WTC11 (cell line): Measurements from ENCODE around the gene ATP2B1. TPM values are rescaled to one million over a fixed set of nuclear protein-coding genes. Genes with fewer than 3 reads are reported as not detected.

Source experiments
- ATAC-seq: fragments of 200-7000 bp; cut with Tn5 transposase; 2 replicates; pipeline ENCODE4 v1.10.0; 2021; ENCODE audit warnings: mild to moderate bottlenecking, moderate library complexity
- CTCF ChIA-PET: fragments of 300-600 bp; sonication (Branson Sonifier 250); formaldehyde crosslinking; loops from one replicate; lab custom pipeline; 2021; ENCODE audit warnings: antibody characterized with exemption; lab: Charles Lee
- POLR2A ChIA-PET: fragments of 350-600 bp; sonication (Branson Sonifier 250); formaldehyde crosslinking; loops from one replicate; lab custom pipeline; 2021; ENCODE audit warnings: antibody characterized with exemption; lab: Charles Lee
- DNase-seq: peaks from one replicate; pipeline ENCODE4 v3.0.0; 2021; ENCODE audit warnings: low spot score
- H3K27ac Mint-ChIP-seq: 2 replicates; pipeline ENCODE4 v1.8.0; 2021; ENCODE audit warnings: mixed read lengths
- H3K27me3 Mint-ChIP-seq: 2 replicates; pipeline ENCODE4 v1.8.0; 2021; ENCODE audit warnings: low read depth, mild to moderate bottlenecking, moderate library complexity, mixed read lengths
- H3K36me3 Mint-ChIP-seq: 2 replicates; pipeline ENCODE4 v1.8.0; 2021; ENCODE audit warnings: mixed read lengths
- H3K4me1 Mint-ChIP-seq: 2 replicates; pipeline ENCODE4 v1.8.0; 2022; ENCODE audit warnings: mixed read lengths
- H3K4me3 Mint-ChIP-seq: 2 replicates; pipeline ENCODE4 v1.8.0; 2021; ENCODE audit warnings: mild to moderate bottlenecking, moderate library complexity, mixed read lengths
- H3K9me3 Mint-ChIP-seq: 2 replicates; pipeline ENCODE4 v1.8.0; 2021; ENCODE audit warnings: mixed read lengths
- ATF1 ChIP-seq: sonication (generic); formaldehyde crosslinking; IDR thresholded peaks from 2 replicates; pipeline ENCODE4 v1.8.1; 2023; ENCODE audit warnings: mild to moderate bottlenecking, moderate library complexity, missing genetic modification reagents
- ELF4 ChIP-seq: sonication (generic); formaldehyde crosslinking; IDR thresholded peaks from 2 replicates; pipeline ENCODE4 v1.8.1; 2022; ENCODE audit warnings: low read depth, mild to moderate bottlenecking, moderate library complexity, missing genetic modification reagents
- FOXP1 ChIP-seq: sonication (generic); formaldehyde crosslinking; IDR thresholded peaks from 2 replicates; pipeline ENCODE4 v1.8.0; 2022; ENCODE audit warnings: missing genetic modification reagents, mild to moderate bottlenecking, moderate library complexity, borderline replicate concordance
- GABPB1 ChIP-seq: sonication (generic); formaldehyde crosslinking; IDR thresholded peaks from 2 replicates; pipeline ENCODE4 v1.8.1; 2023; ENCODE audit warnings: mild to moderate bottlenecking, missing genetic modification reagents
- GTF2I ChIP-seq: fragments of 250-450 bp; sonication (Bioruptor Pico); conservative IDR thresholded peaks from 2 replicates; pipeline ENCODE4 v1.4.0; 2021; ENCODE audit warnings: mild to moderate bottlenecking
- NFATC4 ChIP-seq: fragments of 250-450 bp; sonication (Bioruptor Pico); IDR thresholded peaks from 2 replicates; pipeline ENCODE4 v1.9.0; 2021; ENCODE audit warnings: mild to moderate bottlenecking
- NR2C2 ChIP-seq: sonication (generic); formaldehyde crosslinking; IDR thresholded peaks from 2 replicates; pipeline ENCODE4 v1.8.0; 2022; ENCODE audit warnings: mild to moderate bottlenecking, missing genetic modification reagents
- NR3C1 ChIP-seq: sonication (generic); formaldehyde crosslinking; conservative IDR thresholded peaks from 2 replicates; pipeline ENCODE4 v1.8.1; 2023; ENCODE audit warnings: low read depth, mild to moderate bottlenecking, missing genetic modification reagents
- SOX15 ChIP-seq: fragments of 250-450 bp; sonication (Bioruptor Pico); IDR thresholded peaks from 2 replicates; pipeline ENCODE4 v1.9.0; 2021; ENCODE audit warnings: mild to moderate bottlenecking
- SP1 ChIP-seq: sonication (generic); formaldehyde crosslinking; conservative IDR thresholded peaks from 2 replicates; pipeline ENCODE4 v1.8.1; 2022; ENCODE audit warnings: missing genetic modification reagents
- ZNF121 ChIP-seq: sonication (generic); formaldehyde crosslinking; IDR thresholded peaks from 2 replicates; pipeline ENCODE4 v1.8.0; 2023; ENCODE audit warnings: missing genetic modification reagents
- ZNF416 ChIP-seq: fragments of 250-450 bp; sonication (Bioruptor Pico); IDR thresholded peaks from 2 replicates; pipeline ENCODE4 v1.9.0; 2021; ENCODE audit warnings: mild to moderate bottlenecking, inconsistent platforms
- ZNF671 ChIP-seq: fragments of 250-450 bp; sonication (Bioruptor Pico); IDR thresholded peaks from 2 replicates; pipeline ENCODE4 v1.8.0; 2021; ENCODE audit warnings: mild to moderate bottlenecking
- total RNA-seq: library from RNA; stranded (reverse); gene quantifications from 3 replicates; pipeline ENCODE4 v1.2.3, GENCODE V29; 2021
- TF ChIP-seq, protein P1 (sequence below): sonication (generic); formaldehyde crosslinking; IDR thresholded peaks from 2 replicates; pipeline ENCODE4 v1.8.1; 2022; ENCODE audit warnings: missing genetic modification reagents, borderline replicate concordance
- TF ChIP-seq, protein P2 (sequence below): sonication (generic); formaldehyde crosslinking; IDR thresholded peaks from 2 replicates; pipeline ENCODE4 v1.8.1; 2022; ENCODE audit warnings: mild to moderate bottlenecking, moderate library complexity, missing genetic modification reagents
- TF ChIP-seq, protein P3 (sequence below): sonication (generic); formaldehyde crosslinking; IDR thresholded peaks from 2 replicates; pipeline ENCODE4 v1.8.1; 2022; ENCODE audit warnings: low read depth, missing genetic modification reagents, borderline replicate concordance
- TF ChIP-seq, protein P4 (sequence below): sonication (generic); formaldehyde crosslinking; IDR thresholded peaks from 2 replicates; pipeline ENCODE4 v1.8.0; 2023; ENCODE audit warnings: missing genetic modification reagents, mild to moderate bottlenecking, borderline replicate concordance
- TF ChIP-seq, protein P5 (sequence below): sonication (generic); formaldehyde crosslinking; IDR thresholded peaks from 2 replicates; pipeline ENCODE4 v1.8.1; 2022; ENCODE audit warnings: mild to moderate bottlenecking, missing genetic modification reagents, moderate library complexity, borderline replicate concordance
- TF ChIP-seq, protein P6 (sequence below): fragments of 250-450 bp; sonication (Bioruptor Pico); IDR thresholded peaks from 2 replicates; pipeline ENCODE4 v2.1.2; 2022; ENCODE audit warnings: mild to moderate bottlenecking, moderate library complexity

ATP2B1 gene
- total RNA-seq, 1 experiment from 2014 or later, result 31.7 TPM

DNA sequence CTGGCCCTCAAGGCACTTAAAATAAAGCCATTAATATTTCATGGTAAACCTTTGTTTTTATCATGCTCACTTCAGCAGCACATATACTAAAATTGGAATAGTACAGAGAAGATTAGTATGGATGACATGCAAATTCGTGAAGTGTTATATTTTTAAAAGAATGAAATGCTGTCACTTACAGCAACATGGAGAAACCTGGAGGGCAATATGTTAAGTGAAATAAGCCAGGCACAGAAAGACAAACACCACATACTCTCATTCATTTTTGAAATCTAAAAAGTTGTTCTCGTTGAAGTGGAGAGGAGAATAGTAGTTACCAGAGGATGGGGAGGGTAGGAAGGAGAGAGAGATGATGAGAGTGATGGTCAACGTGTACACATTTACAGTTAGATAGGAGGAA, 45.4 kb upstream of the ATP2B1 start:
- H3K36me3 Mint-ChIP-seq, result no peaks in the 10 kb centered on the region
- no peak overlapping the region for H3K27ac Mint-ChIP-seq
- no peak overlapping the region for H3K4me3 Mint-ChIP-seq
- ChIA-PET CTCF (no interaction called here), POLR2A (no interaction called here)
- no peak for ATAC-seq
- no peaks in the 10 kb centered on the region for H3K27me3 Mint-ChIP-seq
- peaks cover 4% of the 10 kb centered on the region for H3K9me3 Mint-ChIP-seq
- no peaks in the 10 kb centered on the region for H3K4me1 Mint-ChIP-seq
- TF ChIP-seq, protein P1, sequence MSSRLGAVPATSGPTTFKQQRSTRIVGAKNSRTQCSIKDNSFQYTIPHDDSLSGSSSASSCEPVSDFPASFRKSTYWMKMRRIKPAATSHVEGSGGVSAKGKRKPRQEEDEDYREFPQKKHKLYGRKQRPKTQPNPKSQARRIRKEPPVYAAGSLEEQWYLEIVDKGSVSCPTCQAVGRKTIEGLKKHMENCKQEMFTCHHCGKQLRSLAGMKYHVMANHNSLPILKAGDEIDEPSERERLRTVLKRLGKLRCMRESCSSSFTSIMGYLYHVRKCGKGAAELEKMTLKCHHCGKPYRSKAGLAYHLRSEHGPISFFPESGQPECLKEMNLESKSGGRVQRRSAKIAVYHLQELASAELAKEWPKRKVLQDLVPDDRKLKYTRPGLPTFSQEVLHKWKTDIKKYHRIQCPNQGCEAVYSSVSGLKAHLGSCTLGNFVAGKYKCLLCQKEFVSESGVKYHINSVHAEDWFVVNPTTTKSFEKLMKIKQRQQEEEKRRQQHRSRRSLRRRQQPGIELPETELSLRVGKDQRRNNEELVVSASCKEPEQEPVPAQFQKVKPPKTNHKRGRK, result no peak
- TF ChIP-seq, protein P2, sequence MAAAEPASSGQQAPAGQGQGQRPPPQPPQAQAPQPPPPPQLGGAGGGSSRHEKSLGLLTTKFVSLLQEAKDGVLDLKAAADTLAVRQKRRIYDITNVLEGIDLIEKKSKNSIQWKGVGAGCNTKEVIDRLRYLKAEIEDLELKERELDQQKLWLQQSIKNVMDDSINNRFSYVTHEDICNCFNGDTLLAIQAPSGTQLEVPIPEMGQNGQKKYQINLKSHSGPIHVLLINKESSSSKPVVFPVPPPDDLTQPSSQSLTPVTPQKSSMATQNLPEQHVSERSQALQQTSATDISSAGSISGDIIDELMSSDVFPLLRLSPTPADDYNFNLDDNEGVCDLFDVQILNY (CRISPR knock-in tag), result no peak
- TF ChIP-seq, protein P3, sequence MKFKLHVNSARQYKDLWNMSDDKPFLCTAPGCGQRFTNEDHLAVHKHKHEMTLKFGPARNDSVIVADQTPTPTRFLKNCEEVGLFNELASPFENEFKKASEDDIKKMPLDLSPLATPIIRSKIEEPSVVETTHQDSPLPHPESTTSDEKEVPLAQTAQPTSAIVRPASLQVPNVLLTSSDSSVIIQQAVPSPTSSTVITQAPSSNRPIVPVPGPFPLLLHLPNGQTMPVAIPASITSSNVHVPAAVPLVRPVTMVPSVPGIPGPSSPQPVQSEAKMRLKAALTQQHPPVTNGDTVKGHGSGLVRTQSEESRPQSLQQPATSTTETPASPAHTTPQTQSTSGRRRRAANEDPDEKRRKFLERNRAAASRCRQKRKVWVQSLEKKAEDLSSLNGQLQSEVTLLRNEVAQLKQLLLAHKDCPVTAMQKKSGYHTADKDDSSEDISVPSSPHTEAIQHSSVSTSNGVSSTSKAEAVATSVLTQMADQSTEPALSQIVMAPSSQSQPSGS, result no peak
- TF ChIP-seq, protein P4, sequence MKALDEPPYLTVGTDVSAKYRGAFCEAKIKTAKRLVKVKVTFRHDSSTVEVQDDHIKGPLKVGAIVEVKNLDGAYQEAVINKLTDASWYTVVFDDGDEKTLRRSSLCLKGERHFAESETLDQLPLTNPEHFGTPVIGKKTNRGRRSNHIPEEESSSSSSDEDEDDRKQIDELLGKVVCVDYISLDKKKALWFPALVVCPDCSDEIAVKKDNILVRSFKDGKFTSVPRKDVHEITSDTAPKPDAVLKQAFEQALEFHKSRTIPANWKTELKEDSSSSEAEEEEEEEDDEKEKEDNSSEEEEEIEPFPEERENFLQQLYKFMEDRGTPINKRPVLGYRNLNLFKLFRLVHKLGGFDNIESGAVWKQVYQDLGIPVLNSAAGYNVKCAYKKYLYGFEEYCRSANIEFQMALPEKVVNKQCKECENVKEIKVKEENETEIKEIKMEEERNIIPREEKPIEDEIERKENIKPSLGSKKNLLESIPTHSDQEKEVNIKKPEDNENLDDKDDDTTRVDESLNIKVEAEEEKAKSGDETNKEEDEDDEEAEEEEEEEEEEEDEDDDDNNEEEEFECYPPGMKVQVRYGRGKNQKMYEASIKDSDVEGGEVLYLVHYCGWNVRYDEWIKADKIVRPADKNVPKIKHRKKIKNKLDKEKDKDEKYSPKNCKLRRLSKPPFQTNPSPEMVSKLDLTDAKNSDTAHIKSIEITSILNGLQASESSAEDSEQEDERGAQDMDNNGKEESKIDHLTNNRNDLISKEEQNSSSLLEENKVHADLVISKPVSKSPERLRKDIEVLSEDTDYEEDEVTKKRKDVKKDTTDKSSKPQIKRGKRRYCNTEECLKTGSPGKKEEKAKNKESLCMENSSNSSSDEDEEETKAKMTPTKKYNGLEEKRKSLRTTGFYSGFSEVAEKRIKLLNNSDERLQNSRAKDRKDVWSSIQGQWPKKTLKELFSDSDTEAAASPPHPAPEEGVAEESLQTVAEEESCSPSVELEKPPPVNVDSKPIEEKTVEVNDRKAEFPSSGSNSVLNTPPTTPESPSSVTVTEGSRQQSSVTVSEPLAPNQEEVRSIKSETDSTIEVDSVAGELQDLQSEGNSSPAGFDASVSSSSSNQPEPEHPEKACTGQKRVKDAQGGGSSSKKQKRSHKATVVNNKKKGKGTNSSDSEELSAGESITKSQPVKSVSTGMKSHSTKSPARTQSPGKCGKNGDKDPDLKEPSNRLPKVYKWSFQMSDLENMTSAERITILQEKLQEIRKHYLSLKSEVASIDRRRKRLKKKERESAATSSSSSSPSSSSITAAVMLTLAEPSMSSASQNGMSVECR (CRISPR knock-in tag), result no peak
- TF ChIP-seq SOX15 (no peak), FOXP1 (CRISPR knock-in tag) (no peak), ZNF671 (CRISPR knock-in tag) (no peak), ELF4 (no peak), SP1 (CRISPR knock-in tag) (no peak), ZNF121 (no peak), NR3C1 (CRISPR knock-in tag) (no peak), ZNF416 (CRISPR knock-in tag) (no peak), GABPB1 (CRISPR knock-in tag) (no peak), ATF1 (CRISPR knock-in tag) (no peak), NR2C2 (no peak), GTF2I (CRISPR knock-in tag) (no peak), NFATC4 (no peak)
- TF ChIP-seq, protein P5, sequence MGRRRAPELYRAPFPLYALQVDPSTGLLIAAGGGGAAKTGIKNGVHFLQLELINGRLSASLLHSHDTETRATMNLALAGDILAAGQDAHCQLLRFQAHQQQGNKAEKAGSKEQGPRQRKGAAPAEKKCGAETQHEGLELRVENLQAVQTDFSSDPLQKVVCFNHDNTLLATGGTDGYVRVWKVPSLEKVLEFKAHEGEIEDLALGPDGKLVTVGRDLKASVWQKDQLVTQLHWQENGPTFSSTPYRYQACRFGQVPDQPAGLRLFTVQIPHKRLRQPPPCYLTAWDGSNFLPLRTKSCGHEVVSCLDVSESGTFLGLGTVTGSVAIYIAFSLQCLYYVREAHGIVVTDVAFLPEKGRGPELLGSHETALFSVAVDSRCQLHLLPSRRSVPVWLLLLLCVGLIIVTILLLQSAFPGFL (CRISPR knock-in tag), result no peak
- TF ChIP-seq, protein P6, sequence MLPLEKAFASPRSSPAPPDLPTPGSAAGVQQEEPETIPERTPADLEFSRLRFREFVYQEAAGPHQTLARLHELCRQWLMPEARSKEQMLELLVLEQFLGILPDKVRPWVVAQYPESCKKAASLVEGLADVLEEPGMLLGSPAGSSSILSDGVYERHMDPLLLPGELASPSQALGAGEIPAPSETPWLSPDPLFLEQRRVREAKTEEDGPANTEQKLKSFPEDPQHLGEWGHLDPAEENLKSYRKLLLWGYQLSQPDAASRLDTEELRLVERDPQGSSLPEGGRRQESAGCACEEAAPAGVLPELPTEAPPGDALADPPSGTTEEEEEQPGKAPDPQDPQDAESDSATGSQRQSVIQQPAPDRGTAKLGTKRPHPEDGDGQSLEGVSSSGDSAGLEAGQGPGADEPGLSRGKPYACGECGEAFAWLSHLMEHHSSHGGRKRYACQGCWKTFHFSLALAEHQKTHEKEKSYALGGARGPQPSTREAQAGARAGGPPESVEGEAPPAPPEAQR (CRISPR knock-in tag), result no peak
- no peak for DNase-seq
